Panc1 (cell line): ENCODE measurements around the gene SALL4.

Experiments
- CTCF ChIP-seq: fragments of 450-650 bp; IDR thresholded peaks from 2 replicates; pipeline ENCODE4 v1.5.1; 2017; ENCODE audit warnings: mild to moderate bottlenecking
- TF ChIP-seq, protein P1 (sequence below), 2 experiments: IDR thresholded peaks; 2 replicates each; pipeline ENCODE4 v1.6.1; 2011 to 2012; ENCODE audit warnings: low read depth in 2 of 2, control low read depth in 1 of 2, low read length in 1 of 2, mild to moderate bottlenecking in 1 of 2, moderate library complexity in 1 of 2; ENCODE audit not compliant: insufficient read depth in 1 of 2

- no peak for TF ChIP-seq CTCF
- TF ChIP-seq, protein P1, sequence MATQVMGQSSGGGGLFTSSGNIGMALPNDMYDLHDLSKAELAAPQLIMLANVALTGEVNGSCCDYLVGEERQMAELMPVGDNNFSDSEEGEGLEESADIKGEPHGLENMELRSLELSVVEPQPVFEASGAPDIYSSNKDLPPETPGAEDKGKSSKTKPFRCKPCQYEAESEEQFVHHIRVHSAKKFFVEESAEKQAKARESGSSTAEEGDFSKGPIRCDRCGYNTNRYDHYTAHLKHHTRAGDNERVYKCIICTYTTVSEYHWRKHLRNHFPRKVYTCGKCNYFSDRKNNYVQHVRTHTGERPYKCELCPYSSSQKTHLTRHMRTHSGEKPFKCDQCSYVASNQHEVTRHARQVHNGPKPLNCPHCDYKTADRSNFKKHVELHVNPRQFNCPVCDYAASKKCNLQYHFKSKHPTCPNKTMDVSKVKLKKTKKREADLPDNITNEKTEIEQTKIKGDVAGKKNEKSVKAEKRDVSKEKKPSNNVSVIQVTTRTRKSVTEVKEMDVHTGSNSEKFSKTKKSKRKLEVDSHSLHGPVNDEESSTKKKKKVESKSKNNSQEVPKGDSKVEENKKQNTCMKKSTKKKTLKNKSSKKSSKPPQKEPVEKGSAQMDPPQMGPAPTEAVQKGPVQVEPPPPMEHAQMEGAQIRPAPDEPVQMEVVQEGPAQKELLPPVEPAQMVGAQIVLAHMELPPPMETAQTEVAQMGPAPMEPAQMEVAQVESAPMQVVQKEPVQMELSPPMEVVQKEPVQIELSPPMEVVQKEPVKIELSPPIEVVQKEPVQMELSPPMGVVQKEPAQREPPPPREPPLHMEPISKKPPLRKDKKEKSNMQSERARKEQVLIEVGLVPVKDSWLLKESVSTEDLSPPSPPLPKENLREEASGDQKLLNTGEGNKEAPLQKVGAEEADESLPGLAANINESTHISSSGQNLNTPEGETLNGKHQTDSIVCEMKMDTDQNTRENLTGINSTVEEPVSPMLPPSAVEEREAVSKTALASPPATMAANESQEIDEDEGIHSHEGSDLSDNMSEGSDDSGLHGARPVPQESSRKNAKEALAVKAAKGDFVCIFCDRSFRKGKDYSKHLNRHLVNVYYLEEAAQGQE (IDR thresholded peaks at IDR 0.05; ENCODE audit: insufficient read depth in 1 of 2, low read depth in 2 of 2, low read length in 1 of 2) = no peak
These were observed 52.1 kb downstream of the SALL4 start for GRCh38 chr20:51750037-51750769.
